Stimulated activated CD4-positive, alpha-beta T cell treated with anti-CD3 and anti-CD28 coated beads, Interleukin-4, amount 100 ng/mL, for 24 hours (primary cell): ENCODE measurements around the gene APRT.

ENCODE experiments used
- DNase-seq: peaks from one replicate; pipeline ENCODE4 v3.0.0-alpha.2; 2020

Gene APRT, protein sequence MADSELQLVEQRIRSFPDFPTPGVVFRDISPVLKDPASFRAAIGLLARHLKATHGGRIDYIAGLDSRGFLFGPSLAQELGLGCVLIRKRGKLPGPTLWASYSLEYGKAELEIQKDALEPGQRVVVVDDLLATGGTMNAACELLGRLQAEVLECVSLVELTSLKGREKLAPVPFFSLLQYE

DNA sequence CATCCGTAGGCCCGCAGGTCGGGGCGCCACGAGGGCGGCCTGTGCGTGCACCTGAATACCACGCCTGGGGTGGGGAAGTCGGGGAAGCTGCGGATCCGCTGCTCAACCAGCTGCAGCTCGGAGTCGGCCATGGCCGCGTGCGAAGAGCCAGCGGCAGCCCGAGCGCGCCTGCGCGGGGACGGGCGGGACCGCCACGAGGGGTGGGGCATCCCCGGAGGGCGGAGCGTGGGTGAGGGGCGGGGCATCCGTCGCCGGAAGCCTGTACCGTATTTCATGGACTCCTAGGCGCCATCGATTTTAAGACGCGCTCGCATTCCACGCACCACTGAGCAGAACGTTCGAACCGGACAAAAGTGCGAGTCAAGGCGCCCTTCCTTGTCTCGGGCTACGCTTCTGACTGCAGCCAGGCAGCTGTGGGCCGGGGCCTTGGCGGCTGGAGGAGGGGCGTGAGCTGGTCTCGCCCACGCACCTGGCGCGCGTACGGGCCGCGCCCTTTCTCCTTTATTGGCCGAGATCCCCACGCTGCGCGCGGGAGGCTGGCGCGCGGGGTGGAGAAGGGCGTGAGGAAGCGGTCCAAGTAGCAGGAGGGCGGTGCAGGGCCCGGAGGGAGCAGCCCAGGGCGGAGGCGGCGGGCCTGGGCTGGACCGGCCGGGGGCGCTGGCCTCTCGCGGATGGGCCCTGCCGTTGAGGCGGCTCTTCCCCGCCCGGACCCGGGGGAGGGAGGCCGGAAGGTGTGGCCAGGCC is at the start of gene APRT:
APRT (minus strand) TSS at position 160 of the 744 bp plus-strand sequence; CDS start at position 131, 29 bp downstream.
- DNase-seq: peak; percentile 97

DNA sequence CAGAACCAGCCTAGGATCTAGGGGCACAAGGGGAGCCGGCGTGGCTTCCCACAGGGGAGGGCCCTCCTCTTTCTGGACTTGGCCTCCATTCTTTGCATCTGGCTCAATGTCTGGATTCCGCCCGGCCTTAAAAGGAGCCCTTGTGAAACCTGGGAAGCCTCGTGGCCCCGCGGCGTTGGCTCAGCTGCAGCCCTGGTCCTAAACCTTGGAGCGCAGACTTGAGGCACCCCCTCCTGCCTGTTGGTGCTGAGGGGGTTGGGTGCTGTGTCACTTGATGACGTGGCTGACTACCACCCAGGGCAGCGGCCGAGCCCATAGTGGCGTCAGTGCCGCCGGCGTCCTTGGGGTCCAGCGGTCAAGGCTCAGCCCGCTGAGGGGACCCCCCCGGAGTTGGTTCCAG is 49.6 kb upstream of the APRT start:
- DNase-seq: no peak

DNA sequence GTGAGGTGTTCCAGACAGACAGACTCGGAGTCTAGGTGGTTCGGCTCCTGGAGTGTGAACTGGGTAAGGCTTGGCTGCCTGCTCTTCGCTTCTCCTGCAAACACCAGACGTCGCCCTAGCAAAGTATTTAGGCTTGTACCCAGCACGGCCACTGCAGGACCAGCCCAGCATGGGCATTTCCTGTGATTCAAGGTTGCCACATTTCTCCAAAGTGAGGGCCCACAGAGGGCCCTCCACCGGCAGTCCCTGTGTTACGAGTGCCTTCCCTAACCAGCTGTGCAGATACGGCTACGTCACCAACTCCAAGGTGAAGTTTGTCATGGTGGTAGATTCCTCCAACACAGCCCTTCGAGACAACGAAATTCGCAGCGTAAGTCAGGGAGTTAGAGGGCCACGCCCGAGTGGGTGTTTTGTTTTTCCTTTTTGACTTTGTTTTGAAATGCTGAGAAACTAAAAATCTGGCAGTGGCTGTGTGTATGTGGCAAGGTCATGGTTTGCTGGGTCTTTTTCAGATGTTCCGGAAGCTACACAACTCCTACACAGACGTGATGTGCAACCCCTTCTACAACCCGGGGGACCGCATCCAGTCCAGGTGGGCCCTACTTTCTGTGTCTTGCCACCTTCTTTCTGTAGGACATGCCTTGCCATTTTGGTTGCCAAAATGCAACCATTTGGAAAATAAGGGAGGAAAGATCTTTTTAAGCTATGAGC is 47.8 kb upstream of the APRT start:
- DNase-seq: no peak

DNA sequence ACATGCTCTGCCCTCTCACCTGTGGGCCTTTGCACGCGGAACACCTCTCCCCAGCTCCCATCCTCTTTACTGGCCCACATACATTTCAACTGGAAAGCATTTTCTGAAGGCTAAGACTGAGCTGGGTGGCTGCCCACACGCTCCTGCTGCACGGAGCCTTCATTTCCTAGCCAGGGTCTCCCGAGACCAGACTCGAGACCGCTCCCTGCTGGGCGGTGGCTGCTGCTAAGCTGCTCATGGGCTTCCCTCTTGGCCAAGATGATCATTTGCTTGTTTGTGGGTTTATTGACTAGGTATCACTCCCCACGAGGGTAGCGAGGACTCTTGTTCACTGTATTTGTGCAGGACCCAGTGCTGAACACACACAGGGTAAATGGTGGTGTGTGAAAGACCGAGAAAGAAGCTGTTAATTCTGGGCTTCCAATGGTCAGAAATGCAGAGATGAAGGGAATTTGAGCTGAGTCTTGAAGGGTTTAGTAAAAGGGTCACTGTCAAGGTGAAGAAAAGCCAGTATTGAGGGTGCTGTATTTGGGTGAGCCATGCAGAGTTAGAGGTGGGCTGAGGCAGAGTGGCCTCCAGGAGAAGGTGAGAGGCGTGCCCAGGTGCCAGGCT is 46.1 kb upstream of the APRT start:
- DNase-seq: peak; percentile 80

DNA sequence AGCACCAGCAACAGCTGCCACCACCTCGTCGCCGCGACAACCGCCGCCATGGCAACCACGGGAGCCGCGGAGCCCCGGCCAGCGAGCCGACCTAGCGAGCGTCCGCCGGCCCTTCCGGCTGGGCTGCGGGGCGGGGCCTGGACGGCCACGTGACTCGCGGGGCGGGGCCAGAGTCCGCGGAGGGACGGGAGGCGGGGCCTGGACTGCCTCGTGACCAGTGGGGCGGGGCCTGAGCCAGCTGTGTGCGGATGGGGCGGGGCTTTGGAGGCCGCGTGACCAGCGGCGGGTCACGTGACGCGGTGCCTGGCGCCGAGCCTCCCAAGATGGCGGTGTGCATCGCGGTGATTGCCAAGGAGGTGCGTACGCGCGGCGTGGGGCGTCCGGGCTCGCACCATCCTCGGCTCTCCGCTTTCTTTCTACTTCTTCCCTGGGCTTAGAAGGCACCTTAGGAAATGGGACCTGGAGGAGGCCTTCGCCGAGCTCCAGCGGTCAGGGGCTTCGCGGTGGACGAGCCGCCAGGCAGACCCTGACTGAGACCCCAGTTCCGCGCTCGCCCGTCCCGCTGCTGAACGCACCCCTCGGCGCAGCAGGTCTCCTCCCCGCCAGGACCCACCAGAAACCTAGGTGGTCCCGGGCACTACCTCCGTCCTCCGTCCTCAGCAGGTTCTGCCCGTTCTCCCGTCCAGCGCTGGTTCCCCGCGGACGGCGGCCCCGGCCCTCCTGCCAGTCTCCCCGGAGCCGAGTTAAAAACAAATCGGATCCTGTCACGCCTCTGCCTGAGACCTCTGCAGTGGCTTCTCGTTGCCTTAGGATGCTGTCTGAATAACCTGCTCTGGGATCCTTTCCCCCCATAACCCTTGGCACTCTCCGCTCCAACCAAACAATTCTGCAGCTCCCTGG is 45.4 kb upstream of the APRT start, which contains the start of the genes GALNS and TRAPPC2L:
GALNS (minus strand) TSS at position 120 of the 900 bp plus-strand sequence; CDS start at position 50, 70 bp downstream.
TRAPPC2L (plus strand) TSS at position 300 of the 900 bp plus-strand sequence; CDS start at position 324, 24 bp downstream.
- peak; percentile 99 for DNase-seq

DNA sequence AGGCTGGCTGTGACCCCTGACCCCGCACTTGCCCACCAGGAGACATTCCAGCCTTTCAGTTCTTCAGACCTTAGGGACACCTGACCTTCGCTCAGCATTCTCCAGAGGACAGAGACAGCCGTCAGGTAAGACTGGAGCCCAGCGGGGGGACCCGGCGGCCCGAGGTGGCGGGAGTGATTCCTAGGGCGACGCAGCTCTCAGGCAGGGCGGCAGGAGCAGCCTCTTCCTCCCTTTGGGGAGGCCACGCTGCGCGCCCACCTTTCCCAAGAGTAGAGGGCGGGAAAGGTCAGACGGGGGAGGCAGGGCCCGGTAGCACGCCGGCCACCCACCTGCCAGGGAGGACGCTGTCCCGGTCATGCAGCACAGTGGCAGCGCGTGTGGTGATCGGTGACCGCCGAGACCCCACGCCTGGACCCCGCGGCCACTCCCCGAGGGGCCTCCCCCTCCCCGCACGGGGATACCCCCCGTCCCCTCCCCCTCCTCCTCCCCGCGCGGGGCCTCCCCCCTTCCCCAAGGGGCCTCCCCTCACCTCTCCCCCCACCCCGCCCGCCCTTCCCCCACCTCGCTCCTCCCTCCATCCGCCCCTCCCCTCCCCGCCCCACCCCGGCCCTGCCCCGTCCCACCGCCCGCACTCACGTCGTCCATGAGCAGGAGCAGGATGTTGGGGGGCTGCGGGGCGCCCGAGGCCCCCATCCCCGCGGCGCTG is 44.5 kb upstream of the APRT start:
- DNase-seq: no peak

DNA sequence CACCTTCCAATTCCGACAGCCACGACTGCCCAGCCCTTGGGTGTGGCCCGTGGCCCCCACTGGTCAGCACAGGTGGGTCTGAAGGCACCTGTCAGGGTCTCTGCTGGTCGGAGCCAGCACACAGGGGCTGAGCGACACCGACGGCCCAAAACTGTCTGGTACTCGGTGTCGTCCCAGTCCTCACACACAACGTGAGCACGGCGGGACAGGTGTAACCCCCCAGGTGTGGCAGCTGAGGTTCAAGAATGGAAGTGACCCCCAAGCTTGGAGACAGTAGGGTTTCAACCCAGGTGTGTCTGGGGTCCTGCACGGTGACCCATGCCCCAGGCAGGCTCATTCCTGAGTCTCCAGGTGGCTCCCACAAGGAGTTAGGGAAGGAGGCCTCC is 44.0 kb upstream of the APRT start:
- no peak for DNase-seq

DNA sequence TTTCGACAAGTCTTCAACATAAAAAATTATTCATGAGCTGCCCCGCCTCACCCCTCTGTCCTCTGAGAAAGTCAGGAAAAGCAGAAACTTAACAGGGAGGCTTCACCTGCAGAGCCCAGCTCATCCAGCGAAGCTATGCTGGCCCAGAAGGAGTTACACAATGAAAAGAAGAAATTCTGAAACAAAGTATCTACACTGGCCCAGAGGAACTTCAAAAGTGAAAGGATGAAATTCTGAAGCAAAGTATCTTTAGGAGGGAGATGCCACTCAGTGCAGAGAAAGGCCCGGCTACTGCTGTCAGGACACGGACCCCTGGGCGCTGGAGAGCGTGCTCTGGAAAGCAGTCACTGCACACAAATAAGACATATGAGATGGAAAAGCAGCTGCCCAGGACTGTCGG is 43.4 kb upstream of the APRT start:
- no peak for DNase-seq

DNA sequence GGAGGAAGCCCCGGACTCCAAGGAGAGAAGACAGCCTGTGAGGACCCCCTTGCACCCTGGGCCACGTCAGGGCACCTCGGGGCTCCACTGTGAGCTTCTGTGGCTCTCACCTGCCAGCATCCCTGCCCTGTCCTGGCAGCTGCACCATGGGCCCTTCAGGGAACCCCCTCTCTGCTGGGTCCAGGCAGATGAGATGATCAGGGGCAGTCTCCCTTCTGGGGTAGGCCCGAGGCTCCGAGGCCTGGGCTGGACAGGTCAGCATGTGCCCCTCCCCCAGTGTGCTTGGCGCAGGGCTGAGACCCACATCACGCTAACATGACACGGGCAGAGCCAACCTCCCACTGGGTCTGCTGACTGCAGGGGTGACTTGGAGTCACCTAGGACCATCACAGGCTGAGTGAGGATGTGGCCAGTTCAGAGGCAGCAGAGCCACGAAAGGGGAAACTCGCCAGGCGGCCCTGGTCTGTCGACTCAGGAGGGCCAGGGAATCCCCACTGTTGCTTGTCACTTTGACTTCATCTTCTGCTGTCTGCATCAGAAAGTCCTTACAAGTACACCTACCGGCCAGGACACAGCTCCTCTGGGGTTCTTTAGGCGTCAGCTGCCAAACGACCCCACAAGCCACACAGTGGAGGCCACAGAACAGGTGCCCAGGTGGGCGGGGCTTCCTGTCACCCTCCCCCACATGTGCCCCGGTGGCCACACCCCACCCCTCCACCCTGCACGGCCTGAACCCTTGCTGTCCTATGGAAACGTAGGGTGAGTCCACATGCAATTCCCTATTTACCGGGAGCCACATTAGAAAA is 42.8 kb upstream of the APRT start:
- peak; percentile 14 for DNase-seq

DNA sequence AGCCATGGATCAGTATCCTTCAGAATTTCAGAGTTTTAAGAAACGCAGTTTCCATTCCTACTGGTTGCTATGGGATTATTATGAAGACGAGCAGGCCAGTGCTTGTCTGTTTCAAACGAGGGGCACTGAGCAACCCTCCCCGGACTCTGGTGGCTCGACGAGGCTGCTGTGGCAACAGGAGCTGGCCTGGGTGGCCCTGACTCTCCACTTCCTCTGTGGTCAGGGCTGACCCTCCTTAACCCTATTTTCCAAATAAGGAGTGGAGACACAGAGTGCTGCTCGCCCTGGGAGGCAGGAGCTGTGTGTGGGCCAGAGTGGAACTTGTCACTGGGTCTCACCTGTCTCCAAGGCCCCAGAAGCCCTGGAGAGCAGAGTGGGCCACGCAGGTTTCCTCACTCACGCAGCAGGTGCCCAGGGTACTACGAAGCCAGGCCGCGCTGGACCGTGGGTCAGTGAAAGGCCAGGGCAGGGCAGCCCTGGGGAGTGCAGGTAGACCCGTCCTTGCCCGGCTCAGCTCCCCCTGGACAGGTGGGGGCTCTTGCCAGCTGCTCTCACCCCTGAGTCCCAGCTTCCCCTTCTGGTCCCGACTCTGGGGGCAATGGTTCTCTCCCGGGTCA is 41.7 kb upstream of the APRT start:
- no peak for DNase-seq

DNA sequence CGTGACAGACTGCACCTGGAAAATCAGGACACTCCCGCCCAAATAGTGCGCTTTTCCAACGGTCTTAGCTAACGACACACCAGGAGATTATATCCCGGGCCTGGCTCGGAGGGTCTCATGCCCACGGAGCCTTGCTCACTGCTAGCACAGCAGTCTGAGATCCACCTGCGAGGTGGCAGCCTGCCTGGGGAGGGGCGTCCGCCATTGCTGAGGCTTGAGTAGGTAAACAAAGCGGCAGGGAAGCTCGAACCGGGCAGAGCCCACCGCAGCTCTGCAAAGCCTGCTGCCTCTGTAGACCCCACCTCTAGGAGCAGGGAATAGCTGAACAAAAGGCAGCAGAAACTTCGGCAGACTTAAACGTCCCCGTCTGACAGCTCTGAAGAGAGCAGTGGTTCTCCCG is 39.9 kb upstream of the APRT start:
- no peak for DNase-seq

DNA sequence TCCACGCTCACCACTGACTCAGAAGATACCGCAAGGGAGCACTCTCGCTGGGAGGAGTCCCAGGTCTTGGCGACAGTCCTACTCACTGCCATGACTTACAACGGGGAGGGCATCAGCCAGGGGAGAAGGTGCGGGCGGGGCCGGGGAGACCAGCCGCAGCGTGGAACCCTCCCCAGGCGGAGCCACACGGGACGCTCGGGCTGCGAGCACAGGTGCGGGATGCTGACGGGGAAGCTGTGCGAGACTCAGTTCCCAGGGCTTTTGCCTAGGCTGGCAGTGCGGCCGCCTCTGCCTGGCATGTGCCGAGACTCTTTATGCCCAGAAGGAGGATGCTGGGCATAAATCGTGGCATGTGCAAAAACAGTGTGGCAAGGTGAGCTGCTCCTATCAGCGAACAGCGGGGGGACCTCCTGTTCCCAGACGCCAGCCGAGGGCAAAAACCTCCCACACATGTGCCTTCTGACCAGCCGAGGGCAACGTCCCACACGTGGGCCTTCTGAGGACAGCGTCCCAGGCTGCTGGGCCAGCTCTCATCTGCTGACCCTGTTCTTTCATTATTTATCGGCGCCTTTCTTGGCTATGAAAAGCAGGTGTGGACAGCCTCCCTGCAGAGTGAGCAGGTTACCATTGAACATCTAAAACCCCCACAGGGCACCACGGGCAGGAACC is 38.9 kb upstream of the APRT start:
- DNase-seq: no peak

DNA sequence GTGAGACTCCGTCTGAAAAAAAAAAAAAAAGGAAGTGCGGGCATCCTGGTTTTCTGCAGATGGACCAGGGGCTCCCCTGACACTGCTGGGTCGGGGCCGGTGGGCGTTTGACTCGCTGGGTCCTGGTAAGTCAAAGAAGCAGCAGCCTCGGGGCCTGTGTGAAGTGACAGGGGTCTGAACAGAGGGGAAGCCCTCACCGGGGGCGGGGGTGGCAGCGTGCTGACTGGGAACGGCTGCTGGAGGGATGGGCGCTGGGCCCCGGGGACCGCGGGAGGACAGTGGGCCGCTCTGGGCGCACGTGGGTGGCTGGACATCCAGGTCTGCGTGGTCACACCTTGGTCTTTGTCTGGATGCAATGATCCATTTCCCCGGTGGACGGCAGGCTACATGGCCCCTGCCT is 36.8 kb upstream of the APRT start:
- no peak for DNase-seq

DNA sequence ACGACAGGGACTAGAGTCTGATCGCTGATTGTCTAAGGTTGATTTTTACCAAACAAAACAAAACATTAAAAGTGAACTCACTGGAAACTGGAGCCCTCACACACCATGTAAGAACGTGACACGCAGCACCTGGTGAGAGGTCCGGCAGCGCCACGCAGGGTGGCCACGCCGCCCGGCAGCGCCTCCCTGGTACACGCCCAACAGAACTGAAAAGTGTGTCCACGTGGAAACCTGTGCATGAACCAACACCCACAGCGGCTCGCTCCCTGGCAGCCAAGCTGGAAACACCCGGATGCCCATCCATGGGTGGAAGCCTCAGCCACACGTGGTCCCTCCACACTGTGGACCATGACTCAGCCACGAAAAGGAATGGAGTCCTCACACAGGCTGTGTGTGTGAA is 35.9 kb upstream of the APRT start:
- no peak for DNase-seq

DNA sequence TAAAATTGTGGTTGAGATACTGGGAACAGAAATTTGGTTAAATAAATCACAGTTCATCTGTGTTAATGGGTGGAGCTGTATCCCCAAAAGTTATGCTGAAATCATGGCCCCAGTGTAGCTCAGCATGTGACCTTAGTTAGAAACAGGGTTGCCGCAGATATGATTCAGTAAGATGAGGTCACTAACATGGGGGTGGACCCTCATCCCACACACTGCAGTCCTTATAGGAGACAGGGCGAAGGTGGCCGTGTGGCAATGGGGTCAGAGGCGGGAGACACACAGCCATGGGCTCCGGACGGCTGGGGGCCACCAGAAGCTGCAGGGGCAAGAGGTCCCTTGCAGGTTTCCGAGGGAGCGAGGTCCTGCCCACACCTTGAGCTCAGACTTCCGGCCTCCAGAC is 34.4 kb upstream of the APRT start:
- DNase-seq: no peak

DNA sequence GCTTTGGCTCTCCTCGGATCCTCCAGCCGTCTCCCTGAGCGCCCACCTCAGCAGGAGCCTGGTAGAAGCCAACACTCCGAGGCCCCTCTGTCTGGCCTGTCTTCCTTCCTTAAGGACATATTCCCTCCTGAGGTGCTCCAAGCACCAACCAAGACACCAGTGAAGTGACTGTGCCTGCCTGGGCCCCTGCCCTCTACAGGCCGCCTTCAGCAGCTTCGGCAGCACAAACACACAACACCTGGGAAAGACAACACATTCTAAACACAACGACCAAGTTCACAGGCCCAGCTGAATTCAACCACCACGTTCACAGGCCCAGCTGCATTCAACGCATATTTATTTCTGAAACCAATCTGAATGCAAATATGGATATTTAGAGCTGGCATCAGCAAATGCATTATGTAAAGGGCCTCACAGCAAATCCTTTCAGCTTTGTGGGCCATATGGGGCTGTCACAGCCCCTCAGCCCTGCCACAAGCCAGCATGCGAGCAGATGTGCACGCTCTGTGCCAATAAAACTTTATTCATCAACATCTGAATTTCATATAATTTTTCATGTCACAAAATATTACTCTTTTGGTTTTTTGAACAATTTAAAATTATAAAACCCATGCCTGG is 32.8 kb upstream of the APRT start:
- DNase-seq: no peak

DNA sequence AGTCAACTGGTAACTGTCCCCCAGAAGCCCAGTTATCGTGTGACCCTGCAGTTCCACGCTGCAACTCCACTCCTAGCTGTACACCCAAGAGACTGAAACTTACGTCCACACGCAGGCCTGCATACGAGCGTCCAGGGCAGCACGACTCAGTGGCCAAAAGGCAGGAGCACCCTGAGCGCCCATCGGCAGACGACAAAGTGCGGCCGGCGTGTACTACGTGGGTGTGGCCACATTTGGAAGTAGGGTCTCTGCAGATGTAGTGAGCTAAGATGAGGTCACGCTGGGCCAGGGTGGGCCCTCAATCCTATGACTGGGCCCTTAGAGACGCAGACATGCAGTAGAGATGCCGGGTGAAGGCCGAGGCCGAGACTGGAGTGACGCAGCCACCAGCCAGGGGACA is 31.5 kb upstream of the APRT start:
- DNase-seq: no peak

DNA sequence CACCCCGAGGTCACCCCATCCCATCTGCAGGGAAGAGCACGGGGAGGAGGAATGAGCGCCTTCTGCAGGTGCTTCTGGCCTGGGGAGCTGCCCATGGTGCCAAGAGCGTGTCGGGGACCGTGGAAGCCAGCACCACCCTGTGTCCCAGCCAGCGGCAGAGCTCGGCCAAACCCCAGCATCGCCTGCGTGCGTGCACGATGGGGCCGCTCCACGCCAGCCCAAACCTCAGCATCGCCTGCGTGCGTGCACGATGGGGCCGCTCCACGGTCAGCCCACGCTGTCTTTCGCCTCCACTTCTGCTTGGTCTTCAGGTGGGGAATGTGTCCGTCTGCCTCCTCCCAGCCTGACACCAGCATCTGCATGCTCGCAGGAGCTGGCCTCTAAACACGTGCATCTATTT is 31.1 kb upstream of the APRT start:
- no peak for DNase-seq

DNA sequence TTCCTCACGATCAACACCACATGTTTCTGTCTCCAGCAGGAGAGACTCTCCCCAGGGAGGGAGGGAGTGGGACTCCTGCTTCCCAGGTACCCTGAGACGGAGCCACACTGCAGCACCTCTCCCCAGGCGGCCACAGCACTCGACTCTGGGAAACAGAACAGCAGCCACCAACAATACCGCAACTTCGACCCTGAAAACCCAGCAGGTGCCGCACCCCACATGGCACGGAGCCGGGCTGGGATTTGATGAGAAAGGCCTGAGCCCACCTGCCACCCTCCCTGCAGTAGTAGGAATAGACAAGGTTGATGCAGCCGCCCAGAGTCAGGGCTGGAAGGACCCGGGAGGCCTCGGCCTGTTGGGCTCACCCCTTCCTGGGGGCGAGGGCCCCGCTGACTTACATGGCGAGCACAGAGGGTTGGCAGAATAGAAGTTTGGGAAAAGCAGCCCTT is 30.6 kb upstream of the APRT start:
- DNase-seq: no peak
